Activated CD8-positive, alpha-beta memory T cell treated with anti-CD3 and anti-CD28 coated beads, Interleukin-2, amount 10 ng/mL, durations not matched to agents 7 days and 5 days (primary cell): ENCODE data around the gene UVRAG. TPM values are rescaled to one million over a fixed set of nuclear protein-coding genes. Genes with fewer than 3 reads are reported as not detected.
"Not testable (repeated sequence)": the region's sequence is repeated elsewhere in the genome, so short reads cannot be mapped to it uniquely, and the experiment has no call there.

ENCODE experiments used
- ATAC-seq: fragments of 150-1000 bp; cut with Tn5 transposase; one replicate; pipeline ENCODE4 v1.10.0; 2021; ENCODE audit warnings: moderate library complexity
- CTCF ChIA-PET: fragments of 350-600 bp; sonication (Branson Sonifier 250); formaldehyde crosslinking; loops from one replicate; lab custom pipeline; 2021; ENCODE audit warnings: antibody characterized with exemption; lab: Charles Lee
- DNase-seq: peaks from one replicate; pipeline ENCODE4 v3.0.0-alpha.2; 2020
- H3K27ac Mint-ChIP-seq: one replicate; pipeline ENCODE4 v1.8.0; 2021; ENCODE audit warnings: mild to moderate bottlenecking, mixed read lengths
- H3K27me3 Mint-ChIP-seq: one replicate; pipeline ENCODE4 v1.8.0; 2021; ENCODE audit warnings: mixed read lengths
- H3K36me3 Mint-ChIP-seq: one replicate; pipeline ENCODE4 v1.8.0; 2021; ENCODE audit warnings: mild to moderate bottlenecking, mixed read lengths
- H3K4me1 Mint-ChIP-seq: one replicate; pipeline ENCODE4 v1.8.0; 2021; ENCODE audit warnings: mixed read lengths
- H3K4me3 Mint-ChIP-seq: one replicate; pipeline ENCODE4 v1.8.0; 2021; ENCODE audit warnings: mild to moderate bottlenecking, moderate library complexity, mixed read lengths
- H3K9me3 Mint-ChIP-seq: one replicate; pipeline ENCODE4 v1.8.0; 2022; ENCODE audit warnings: low read depth, mixed read lengths
- total RNA-seq, 2 experiments: library from RNA; stranded (reverse); gene quantifications; one replicate each; pipeline ENCODE4 v1.2.3, GENCODE V29; 2021

The UVRAG gene
- total RNA-seq, 2 experiments from 2014 or later = 17.4 to 25.5 TPM

DNA sequence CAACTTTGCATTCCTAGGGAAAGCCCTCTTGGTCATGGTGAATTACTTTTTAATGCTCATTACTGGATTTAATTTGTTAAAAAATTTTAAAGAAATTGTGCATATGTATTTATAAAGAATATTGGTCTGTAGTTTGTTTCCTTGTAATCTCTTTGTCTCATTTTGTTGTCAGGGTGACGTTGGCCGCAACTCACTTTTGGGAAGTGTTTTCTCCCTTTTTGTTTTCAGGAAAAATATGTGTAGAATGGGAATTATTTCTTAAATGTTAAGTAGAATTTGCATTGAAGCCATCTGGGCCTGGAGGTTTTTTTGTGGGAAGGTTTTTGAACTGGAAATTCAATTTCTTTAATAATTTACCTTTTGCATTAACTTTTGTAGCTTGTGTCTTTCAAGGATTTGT, 149.1 kb downstream of the UVRAG start:
- CTCF ChIA-PET = no interaction called here
- no peaks in the 10 kb centered on the region for H3K27me3 Mint-ChIP-seq
- peaks cover 8% of the 10 kb centered on the region for H3K4me1 Mint-ChIP-seq
- H3K27ac Mint-ChIP-seq = no peak overlapping the region
- ATAC-seq (no peak), DNase-seq (no peak)
- H3K36me3 Mint-ChIP-seq = peaks cover 3% of the 10 kb centered on the region
- no peak overlapping the region for H3K4me3 Mint-ChIP-seq
- no peaks in the 10 kb centered on the region for H3K9me3 Mint-ChIP-seq

- Mint-ChIP-seq H3K27me3 (no peaks in the 10 kb centered on the region), H3K4me3 (no peak overlapping the region), H3K4me1 (peaks cover 6% of the 10 kb centered on the region), H3K36me3 (peaks cover 3% of the 10 kb centered on the region), H3K27ac (no peak overlapping the region), H3K9me3 (no peaks in the 10 kb centered on the region)
- ATAC-seq = no peak
- CTCF ChIA-PET = interaction anchor here (1.0 kb wide), 1 partner anchor 70 kb away, joined by 3 read pairs; no protein-coding TSS in a partner anchor
- DNase-seq = no peak
Measured at GRCh38 chr11:75966537-75967287, 151.7 kb downstream of the UVRAG start.

DNA sequence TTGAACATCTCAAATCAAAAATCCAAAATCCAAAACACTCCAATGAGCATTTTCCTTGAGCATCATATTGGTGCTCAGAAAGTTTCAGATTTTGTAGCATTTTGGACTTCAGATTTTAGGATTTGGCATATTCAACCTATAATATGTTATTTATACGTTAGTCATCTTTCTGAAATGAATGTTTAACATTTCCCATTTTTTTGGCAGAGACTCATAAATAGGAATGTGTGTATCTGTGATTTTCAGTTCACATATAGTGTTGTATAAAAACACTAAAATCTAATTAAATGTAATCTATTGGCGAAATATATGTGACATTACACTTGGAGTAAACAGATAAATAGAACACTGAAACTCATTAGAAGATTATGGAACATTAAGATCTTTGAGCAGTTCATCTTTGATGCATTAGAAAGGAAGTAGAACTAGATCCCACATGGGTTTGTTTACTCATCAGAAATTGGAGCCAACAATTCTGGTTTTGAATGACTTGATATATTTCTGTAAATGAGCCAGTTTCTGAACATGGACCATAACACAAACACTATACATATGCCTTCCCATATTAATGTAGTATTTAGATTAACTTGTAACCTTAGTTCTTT, 153.1 kb downstream of the UVRAG start:
- DNase-seq = no peak
- no peaks in the 10 kb centered on the region for H3K27me3 Mint-ChIP-seq
- no peak overlapping the region for H3K4me3 Mint-ChIP-seq
- H3K36me3 Mint-ChIP-seq = peaks cover 7% of the 10 kb centered on the region
- H3K27ac Mint-ChIP-seq = no peak overlapping the region
- no peak for ATAC-seq
- peaks cover 5% of the 10 kb centered on the region for H3K9me3 Mint-ChIP-seq
- CTCF ChIA-PET = interaction anchor here (1.0 kb wide), 1 partner anchor 71 kb away, joined by 3 read pairs; no protein-coding TSS in a partner anchor
- peaks cover 6% of the 10 kb centered on the region for H3K4me1 Mint-ChIP-seq

- Mint-ChIP-seq H3K9me3 (peaks cover 10% of the 10 kb centered on the region), H3K4me1 (peaks cover 6% of the 10 kb centered on the region), H3K27ac (no peak overlapping the region), H3K36me3 (peaks cover 12% of the 10 kb centered on the region), H3K4me3 (no peak overlapping the region), H3K27me3 (no peaks in the 10 kb centered on the region)
- no peak for DNase-seq
- CTCF ChIA-PET = no interaction called here
- ATAC-seq = no peak
Measured at GRCh38 chr11:75969626-75970308, 154.8 kb downstream of the UVRAG start.

DNA sequence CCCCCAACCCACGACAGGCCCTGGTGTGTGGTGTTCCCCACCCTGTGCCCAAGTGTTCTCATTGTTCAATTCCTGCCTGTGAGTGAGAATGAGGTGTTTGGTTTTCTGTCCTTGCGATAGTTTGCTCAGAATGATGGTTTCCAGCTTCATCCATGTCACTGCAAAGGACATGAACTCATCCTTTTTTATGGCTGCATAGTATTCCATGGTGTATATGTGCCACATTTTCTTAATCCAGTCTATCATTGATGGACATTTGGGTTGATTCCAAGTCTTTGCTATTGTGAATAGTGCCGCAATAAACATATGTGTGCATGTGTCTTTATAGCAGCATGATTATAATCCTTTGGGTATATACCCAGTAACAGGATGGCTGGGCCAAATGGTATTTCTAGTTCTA, 158.7 kb downstream of the UVRAG start:
- H3K27ac Mint-ChIP-seq, H3K9me3 Mint-ChIP-seq, CTCF ChIA-PET, DNase-seq, ATAC-seq, H3K4me3 Mint-ChIP-seq, H3K27me3 Mint-ChIP-seq, H3K4me1 Mint-ChIP-seq: not testable (repeated sequence)
- H3K36me3 Mint-ChIP-seq = peaks cover 12% of the 10 kb centered on the region

- H3K27me3 Mint-ChIP-seq, H3K4me3 Mint-ChIP-seq, H3K9me3 Mint-ChIP-seq, H3K4me1 Mint-ChIP-seq, CTCF ChIA-PET, DNase-seq, H3K27ac Mint-ChIP-seq, ATAC-seq: not testable (repeated sequence)
- peaks cover 10% of the 10 kb centered on the region for H3K36me3 Mint-ChIP-seq
Measured at GRCh38 chr11:75979075-75979474, 164.1 kb downstream of the UVRAG start.

GRCh38 chr11:75979479-75980027, 164.5 kb downstream of the UVRAG start:
- H3K9me3 Mint-ChIP-seq, H3K27ac Mint-ChIP-seq, DNase-seq, H3K27me3 Mint-ChIP-seq, H3K4me3 Mint-ChIP-seq, H3K4me1 Mint-ChIP-seq, CTCF ChIA-PET, ATAC-seq: not testable (repeated sequence)
- H3K36me3 Mint-ChIP-seq = peaks cover 14% of the 10 kb centered on the region

DNA sequence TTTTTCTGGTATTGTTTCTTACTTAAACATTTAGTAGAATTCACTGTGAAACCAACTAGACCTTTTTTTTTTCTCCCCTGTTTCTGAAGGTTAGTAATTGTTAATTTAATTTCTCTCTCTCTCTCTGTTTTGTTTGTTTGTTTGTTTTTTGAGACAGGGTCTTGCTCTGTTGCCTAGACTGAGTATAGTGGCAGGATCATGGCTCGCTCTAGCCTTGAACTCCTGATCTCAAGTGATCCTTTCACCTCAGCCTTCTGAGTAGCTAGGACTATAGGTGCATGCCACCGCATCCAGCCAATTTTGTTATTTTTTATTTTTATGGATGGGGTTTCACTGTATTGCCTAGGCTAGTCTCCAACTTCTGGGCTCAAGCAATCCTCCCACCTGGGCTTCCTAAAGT, 165.0 kb downstream of the UVRAG start:
- H3K4me1 Mint-ChIP-seq = no peaks in the 10 kb centered on the region
- no peaks in the 10 kb centered on the region for H3K9me3 Mint-ChIP-seq
- DNase-seq (no peak), ATAC-seq (no peak)
- CTCF ChIA-PET = no interaction called here
- H3K27ac Mint-ChIP-seq = no peak overlapping the region
- no peaks in the 10 kb centered on the region for H3K27me3 Mint-ChIP-seq
- H3K36me3 Mint-ChIP-seq = peaks cover 18% of the 10 kb centered on the region
- no peak overlapping the region for H3K4me3 Mint-ChIP-seq

GRCh38 chr11:75981546-75981945, 166.5 kb downstream of the UVRAG start:
- CTCF ChIA-PET = no interaction called here
- DNase-seq = no peak
- peaks cover 20% of the 10 kb centered on the region for H3K36me3 Mint-ChIP-seq
- H3K4me1 Mint-ChIP-seq = no peaks in the 10 kb centered on the region
- no peak overlapping the region for H3K4me3 Mint-ChIP-seq
- no peak for ATAC-seq
- H3K9me3 Mint-ChIP-seq = no peaks in the 10 kb centered on the region
- no peak overlapping the region for H3K27ac Mint-ChIP-seq
- H3K27me3 Mint-ChIP-seq = no peaks in the 10 kb centered on the region

DNA sequence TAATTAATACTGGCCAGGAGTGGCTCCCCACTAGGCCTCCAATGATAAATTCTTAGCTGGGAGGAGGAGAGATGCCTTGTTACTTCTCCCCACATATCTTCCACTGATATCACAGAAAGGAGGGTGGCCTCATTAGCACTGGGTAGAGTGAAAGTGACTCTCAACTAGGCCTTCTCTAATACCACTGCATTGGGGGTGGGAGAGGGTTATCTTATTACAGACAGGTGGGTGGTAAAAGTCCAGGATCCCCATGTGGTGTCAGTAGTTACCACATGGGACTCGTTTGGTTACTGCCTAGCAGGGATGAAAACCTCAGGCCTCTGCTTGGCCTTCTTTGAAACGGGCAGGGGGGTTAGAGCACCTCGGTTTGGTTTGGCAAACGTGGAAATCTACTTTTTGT, 167.3 kb downstream of the UVRAG start:
- DNase-seq = no peak
- Mint-ChIP-seq H3K27ac (no peak overlapping the region), H3K36me3 (peaks cover 23% of the 10 kb centered on the region), H3K4me3 (no peak overlapping the region), H3K9me3 (no peaks in the 10 kb centered on the region), H3K27me3 (no peaks in the 10 kb centered on the region), H3K4me1 (no peaks in the 10 kb centered on the region)
- no peak for ATAC-seq
- CTCF ChIA-PET = no interaction called here

- DNase-seq (no peak), ATAC-seq (no peak)
- no peaks in the 10 kb centered on the region for H3K27me3 Mint-ChIP-seq
- CTCF ChIA-PET = no interaction called here
- H3K4me3 Mint-ChIP-seq = no peak overlapping the region
- peaks cover 11% of the 10 kb centered on the region for H3K4me1 Mint-ChIP-seq
- peaks cover 21% of the 10 kb centered on the region for H3K36me3 Mint-ChIP-seq
- no peaks in the 10 kb centered on the region for H3K9me3 Mint-ChIP-seq
- no peak overlapping the region for H3K27ac Mint-ChIP-seq
Measured at GRCh38 chr11:75986966-75987365, 172.0 kb downstream of the UVRAG start.

DNA sequence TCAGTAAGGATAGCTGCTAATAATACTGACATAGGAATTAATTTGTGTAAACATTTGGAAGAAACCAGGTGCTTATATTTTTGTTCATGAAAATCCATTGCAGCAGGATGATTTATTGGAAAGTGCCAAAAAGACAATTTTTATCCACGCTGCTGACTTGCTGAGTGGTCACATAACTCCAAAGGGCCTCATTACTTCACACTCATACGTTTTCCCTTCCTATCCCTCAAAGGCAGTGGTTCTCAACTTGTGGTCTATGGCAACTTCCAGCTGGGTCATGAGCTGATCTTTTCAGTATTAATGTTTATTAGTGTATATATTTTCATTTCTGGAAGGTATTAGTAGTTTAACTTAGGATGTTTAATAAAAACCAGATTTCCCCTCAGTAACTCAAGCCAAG, 178.1 kb downstream of the UVRAG start:
- no peak overlapping the region for H3K4me3 Mint-ChIP-seq
- ATAC-seq (no peak), DNase-seq (no peak)
- CTCF ChIA-PET = no interaction called here
- no peaks in the 10 kb centered on the region for H3K9me3 Mint-ChIP-seq
- H3K27ac Mint-ChIP-seq = no peak overlapping the region
- peaks cover 11% of the 10 kb centered on the region for H3K4me1 Mint-ChIP-seq
- no peaks in the 10 kb centered on the region for H3K27me3 Mint-ChIP-seq
- peaks cover 4% of the 10 kb centered on the region for H3K36me3 Mint-ChIP-seq

DNA sequence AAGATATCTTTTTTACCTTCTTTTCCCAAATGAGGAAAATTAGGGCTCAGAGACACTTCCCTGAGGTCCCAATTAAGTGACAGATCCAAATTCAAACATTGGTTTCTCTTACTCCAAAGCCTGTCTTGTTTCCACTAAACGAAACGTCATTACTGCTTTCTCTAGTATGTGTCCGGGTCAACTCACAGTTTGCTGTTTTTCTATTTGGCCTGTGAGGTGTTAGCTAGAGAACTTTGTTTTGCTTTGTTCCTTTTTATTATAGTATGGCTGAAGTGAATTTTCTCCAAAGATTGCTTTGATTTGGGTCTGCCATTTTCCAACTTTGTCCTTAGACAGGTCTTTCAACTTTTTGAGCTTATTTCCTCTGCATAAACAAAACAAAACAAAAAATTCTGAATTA, 179.6 kb downstream of the UVRAG start:
- no peak overlapping the region for H3K27ac Mint-ChIP-seq
- no peak for DNase-seq
- H3K4me1 Mint-ChIP-seq = peaks cover 7% of the 10 kb centered on the region
- H3K9me3 Mint-ChIP-seq = no peaks in the 10 kb centered on the region
- H3K36me3 Mint-ChIP-seq = peaks cover 9% of the 10 kb centered on the region
- ATAC-seq = no peak
- H3K27me3 Mint-ChIP-seq = no peaks in the 10 kb centered on the region
- CTCF ChIA-PET = no interaction called here
- no peak overlapping the region for H3K4me3 Mint-ChIP-seq
